Gastroesophageal sphincter (tissue), 4 donors: ENCODE results near the gene SMIM35. TPM values are rescaled to one million over a fixed set of nuclear protein-coding genes. Genes with fewer than 3 reads are reported as not detected.
A peak's percentile ranks its signal among the peaks of the same experiment; 100 is the strongest.
"Not testable (repeated sequence)": the region's sequence is repeated elsewhere in the genome, so short reads cannot be mapped to it uniquely, and the experiment has no call there.

ENCODE experiments used
- ATAC-seq: fragments of 150-250 bp; one replicate; pipeline ENCODE4 v1.9.1; 2016; ENCODE audit warnings: mild to moderate bottlenecking, moderate library complexity
- H3K27ac ChIP-seq, 4 donors: fragments of 200-600 bp; sonication (generic) in 3 of 4; 1 replicate in 3 of 4; 2 replicates in 1 of 4; pipeline ENCODE4 v1.5.1; 2016 to 2019
- H3K27me3 ChIP-seq: fragments of 200-600 bp; sonication (generic); one replicate; pipeline ENCODE4 v1.5.1; 2019
- H3K36me3 ChIP-seq, 2 donors: fragments of 200-600 bp; sonication (generic); one replicate each; pipeline ENCODE4 v1.5.1; 2019; ENCODE audit warnings: control low read depth in 1 of 2
- H3K4me1 ChIP-seq, 3 donors: fragments of 200-600 bp; sonication (generic); 1 replicate in 2 of 3; 2 replicates in 1 of 3; pipeline ENCODE4 v1.5.1; 2016 to 2019; ENCODE audit warnings: control low read depth in 2 of 3
- H3K4me3 ChIP-seq, 2 donors: fragments of 200-600 bp; sonication (generic); one replicate each; pipeline ENCODE4 v1.5.1; 2019; ENCODE audit warnings: mild to moderate bottlenecking in 1 of 2, moderate library complexity in 1 of 2
- H3K9me3 ChIP-seq, 3 donors: fragments of 200-600 bp; sonication (generic); one replicate each; pipeline ENCODE4 v1.5.1; 2017 to 2019; ENCODE audit warnings: control low read depth in 2 of 3
- EP300 ChIP-seq: sonication (generic); formaldehyde crosslinking; IDR thresholded peaks from one replicate; pipeline ENCODE4 v1.6.1; 2017; ENCODE audit warnings: antibody characterized with exemption, mild to moderate bottlenecking
- POLR2A ChIP-seq, 2 donors: fragments of 450-650 bp; IDR thresholded peaks; one replicate each; pipeline ENCODE4 v1.6.1; 2017; ENCODE audit warnings: antibody characterized with exemption in 2 of 2, mild to moderate bottlenecking in 2 of 2, moderate library complexity in 1 of 2
- POLR2AphosphoS5 ChIP-seq: sonication (generic); formaldehyde crosslinking; IDR thresholded peaks from one replicate; pipeline ENCODE4 v1.6.1; 2017; ENCODE audit warnings: antibody characterized with exemption
- WGBS, 2 donors: methylation state at CpG; one replicate each; pipeline ENCODE4 v1.1.5; 2018; ENCODE audit warnings: low coverage in 1 of 2; 5-methylcytosine and 5-hydroxymethylcytosine counted together
- total RNA-seq, 4 donors: library from RNA; depleted of rRNA; stranded (reverse); fragments of >200 nt; gene quantifications; one replicate each; pipeline ENCODE4 v1.1.0, GENCODE V29; 2016
- TF ChIP-seq, protein P1 (sequence below), 4 experiments: fragments of 200-600 bp in 2 of 4; fragments of 450-650 bp in 2 of 4; sonication (generic) in 1 of 4; IDR thresholded peaks; one replicate each; pipeline ENCODE4 v1.5.1; 2017 to 2019; ENCODE audit warnings: antibody characterized with exemption in 4 of 4, mild to moderate bottlenecking in 2 of 4, moderate library complexity in 2 of 4

The SMIM35 gene
- total RNA-seq, 4 donors from 2014 or later: 0.13 TPM; not detected in 3

GRCh38 chr11:118010738-118011461 lies 75.9 kb downstream of the SMIM35 start:
- H3K27me3 ChIP-seq: peaks cover 11% of the 10 kb centered on the region
- peak overlapping the region in 3 of 4 donors; percentile 35 to 63 (median 37) for H3K27ac ChIP-seq
- H3K4me3 ChIP-seq: no peak overlapping the region
- H3K36me3 ChIP-seq: no peaks in the 10 kb centered on the region
- no peak for TF ChIP-seq POLR2A (IDR thresholded peaks at IDR 0.05)
- TF ChIP-seq POLR2AphosphoS5: no peak
- TF ChIP-seq, protein P1, sequence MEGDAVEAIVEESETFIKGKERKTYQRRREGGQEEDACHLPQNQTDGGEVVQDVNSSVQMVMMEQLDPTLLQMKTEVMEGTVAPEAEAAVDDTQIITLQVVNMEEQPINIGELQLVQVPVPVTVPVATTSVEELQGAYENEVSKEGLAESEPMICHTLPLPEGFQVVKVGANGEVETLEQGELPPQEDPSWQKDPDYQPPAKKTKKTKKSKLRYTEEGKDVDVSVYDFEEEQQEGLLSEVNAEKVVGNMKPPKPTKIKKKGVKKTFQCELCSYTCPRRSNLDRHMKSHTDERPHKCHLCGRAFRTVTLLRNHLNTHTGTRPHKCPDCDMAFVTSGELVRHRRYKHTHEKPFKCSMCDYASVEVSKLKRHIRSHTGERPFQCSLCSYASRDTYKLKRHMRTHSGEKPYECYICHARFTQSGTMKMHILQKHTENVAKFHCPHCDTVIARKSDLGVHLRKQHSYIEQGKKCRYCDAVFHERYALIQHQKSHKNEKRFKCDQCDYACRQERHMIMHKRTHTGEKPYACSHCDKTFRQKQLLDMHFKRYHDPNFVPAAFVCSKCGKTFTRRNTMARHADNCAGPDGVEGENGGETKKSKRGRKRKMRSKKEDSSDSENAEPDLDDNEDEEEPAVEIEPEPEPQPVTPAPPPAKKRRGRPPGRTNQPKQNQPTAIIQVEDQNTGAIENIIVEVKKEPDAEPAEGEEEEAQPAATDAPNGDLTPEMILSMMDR (IDR thresholded peaks at IDR 0.05): no peak
- TF ChIP-seq EP300: no peak
- no peaks in the 10 kb centered on the region for H3K9me3 ChIP-seq
- WGBS, 2 donors: 56 to 73% methylated on average over 2 to 7 of the region's 21 CpGs
- H3K4me1 ChIP-seq: no peaks in the 10 kb centered on the region
- ATAC-seq: peak; percentile 72

DNA sequence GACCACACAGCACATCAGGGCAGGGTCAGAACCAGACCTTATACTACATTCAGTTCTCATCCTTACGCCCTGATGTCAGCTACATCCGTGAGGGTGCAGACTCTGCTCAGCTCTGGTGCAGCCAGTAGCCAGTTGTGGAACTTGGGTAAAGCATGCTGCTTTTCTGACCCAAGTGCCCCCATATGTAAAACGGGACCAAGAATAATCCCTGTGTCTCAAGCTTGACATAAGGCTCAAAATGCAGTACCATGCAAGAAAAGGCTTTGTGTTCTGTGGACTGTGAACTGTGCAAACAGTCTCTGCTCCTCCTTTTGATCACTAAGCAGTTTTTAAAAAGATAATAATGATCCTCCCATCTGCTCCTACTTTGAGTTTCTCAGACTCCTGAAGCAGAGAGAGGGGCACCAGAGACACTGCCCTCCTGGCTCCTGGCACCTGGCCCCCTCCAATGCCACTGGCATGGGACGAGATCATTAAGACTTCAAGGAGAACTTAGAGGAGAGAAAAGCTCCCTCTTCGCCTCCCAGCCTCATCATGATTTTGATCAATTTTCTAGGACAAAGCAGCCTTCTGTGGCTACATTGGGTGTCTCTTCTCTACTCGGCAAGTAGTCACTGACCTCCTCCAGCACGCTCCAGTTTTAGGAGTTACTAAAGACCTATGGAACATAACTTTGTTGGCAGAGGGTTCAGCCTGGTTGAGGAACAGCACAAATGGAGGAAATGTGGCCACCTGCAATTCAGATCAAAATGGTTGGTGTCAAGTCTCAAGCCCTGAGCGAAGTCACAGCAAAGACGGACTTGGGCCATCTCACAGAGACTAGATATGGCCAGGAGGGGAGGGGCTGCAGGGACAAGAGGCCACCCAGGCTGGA lies 76.7 kb downstream of the SMIM35 start:
- H3K27me3 ChIP-seq: peaks cover 11% of the 10 kb centered on the region
- H3K27ac ChIP-seq: peak overlapping the region in 3 of 4 donors; percentile 35 to 63 (median 37)
- TF ChIP-seq POLR2AphosphoS5: no peak
- no peak for TF ChIP-seq EP300
- TF ChIP-seq, protein P1 (IDR thresholded peaks at IDR 0.05): no peak
- no peak for TF ChIP-seq POLR2A (IDR thresholded peaks at IDR 0.05)
- ATAC-seq: no peak
- H3K9me3 ChIP-seq: no peaks in the 10 kb centered on the region
- H3K36me3 ChIP-seq: no peaks in the 10 kb centered on the region
- 71 to 78% methylated on average over 4 to 8 of the region's 9 CpGs for WGBS, 2 donors
- no peak overlapping the region for H3K4me3 ChIP-seq
- H3K4me1 ChIP-seq: no peaks in the 10 kb centered on the region

GRCh38 chr11:118008271-118008911 lies 78.4 kb downstream of the SMIM35 start:
- Histone ChIP-seq H3K27me3 (peaks cover 13% of the 10 kb centered on the region), H3K9me3 (peaks cover 0 to 8% (median 0%) of the 10 kb centered on the region in 3 donors), H3K36me3 (no peaks in the 10 kb centered on the region), H3K4me3 (no peak overlapping the region), H3K4me1 (no peaks in the 10 kb centered on the region), H3K27ac (no peak overlapping the region)
- TF ChIP-seq, protein P1 (IDR thresholded peaks at IDR 0.05): no peak
- no peak for TF ChIP-seq POLR2AphosphoS5
- TF ChIP-seq POLR2A (IDR thresholded peaks at IDR 0.05): no peak
- no peak for TF ChIP-seq EP300
- ATAC-seq: peak; percentile 30
- 64% methylated on average over 4 of the region's 4 CpGs; no CpG with 5 or more reads in 1 of the 2 donors for WGBS, 2 donors

DNA sequence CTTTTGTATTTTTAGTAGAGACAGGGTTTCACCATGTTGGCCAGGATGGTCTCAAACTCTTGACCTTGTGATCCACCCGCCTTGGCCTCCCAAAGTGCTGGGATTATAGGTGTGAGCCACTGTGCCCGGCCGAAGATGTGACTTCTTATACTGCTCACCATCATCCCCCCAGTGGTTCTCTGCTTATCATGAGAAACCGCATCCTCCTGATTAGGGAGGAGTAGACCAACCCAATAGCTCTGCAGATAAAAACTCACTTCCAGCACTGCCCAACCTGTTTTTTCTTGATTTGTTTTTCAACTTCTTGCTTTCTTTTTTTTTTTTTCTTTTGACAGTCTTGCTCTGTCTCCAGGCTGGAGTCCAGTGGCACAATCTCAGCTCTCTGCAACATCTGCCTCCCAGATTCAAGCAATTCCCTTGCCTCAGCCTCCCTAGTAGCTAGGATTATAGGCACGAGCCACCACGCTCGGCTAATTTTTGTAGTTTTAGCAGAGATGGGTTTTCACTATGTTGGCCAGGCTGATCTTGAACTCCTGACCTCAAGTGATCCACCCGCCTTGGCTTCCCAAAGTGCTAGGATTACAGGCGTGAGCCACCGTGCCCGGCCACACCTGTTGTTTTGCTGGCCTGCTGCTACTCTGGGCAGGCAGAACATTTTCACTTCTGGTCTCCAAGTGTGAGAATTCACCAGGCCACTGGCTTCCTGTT lies 79.0 kb downstream of the SMIM35 start:
- H3K27me3 ChIP-seq: peaks cover 16% of the 10 kb centered on the region
- WGBS, 2 donors: 65 to 75% methylated on average over 5 to 9 of the region's 11 CpGs
- H3K36me3 ChIP-seq, H3K4me1 ChIP-seq, H3K4me3 ChIP-seq, ATAC-seq, H3K9me3 ChIP-seq: not testable (repeated sequence)
- peak overlapping the region in 1 of 4 donors; percentile 27 for H3K27ac ChIP-seq

DNA sequence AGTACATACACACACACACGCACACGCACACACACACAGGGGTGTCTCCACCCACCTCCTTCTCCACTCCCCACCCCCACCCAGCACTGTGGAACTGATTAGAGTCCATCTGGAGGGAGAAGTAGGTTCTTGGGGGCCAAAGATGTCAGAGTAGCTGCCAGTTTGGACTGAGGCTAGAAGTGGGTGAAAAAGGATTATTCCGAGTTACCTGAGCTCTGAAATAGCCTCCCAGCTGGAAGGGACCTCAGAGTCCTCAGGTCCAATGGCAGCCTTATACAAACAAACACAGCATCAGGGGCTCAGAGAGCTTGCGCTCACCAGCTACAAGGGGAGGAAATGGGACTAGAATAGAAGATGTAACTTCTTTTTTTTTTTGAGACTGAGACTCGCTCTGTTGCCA lies 79.7 kb downstream of the SMIM35 start:
- Histone ChIP-seq H3K36me3 (no peaks in the 10 kb centered on the region), H3K9me3 (peaks cover 0 to 8% (median 0%) of the 10 kb centered on the region in 3 donors), H3K4me3 (no peak overlapping the region), H3K27ac (no peak overlapping the region), H3K27me3 (peaks cover 16% of the 10 kb centered on the region), H3K4me1 (peaks cover 0 to 5% (median 0%) of the 10 kb centered on the region in 3 donors)
- no peak for ATAC-seq
- TF ChIP-seq POLR2A (IDR thresholded peaks at IDR 0.05): no peak
- TF ChIP-seq, protein P1 (IDR thresholded peaks at IDR 0.05): no peak
- TF ChIP-seq EP300: no peak
- no peak for TF ChIP-seq POLR2AphosphoS5
- WGBS, 2 donors: 75 to 100% methylated on average over 1 to 2 of the region's 5 CpGs
